Activated CD4-positive, alpha-beta T cell treated with anti-CD3 and anti-CD28 coated beads, Interleukin-2, amount 10 ng/mL, durations not matched to agents 24 days and 14 days (primary cell): Measurements from ENCODE around the gene KIF18B. TPM values are rescaled to one million over a fixed set of nuclear protein-coding genes. Genes with fewer than 3 reads are reported as not detected.

ENCODE experiments used
- DNase-seq: peaks from one replicate; pipeline ENCODE4 v3.0.0; 2022
- H3K27ac Mint-ChIP-seq: one replicate; pipeline ENCODE4 v1.8.0; 2022; ENCODE audit warnings: mild to moderate bottlenecking, mixed read lengths
- H3K27me3 Mint-ChIP-seq: one replicate; pipeline ENCODE4 v1.8.0; 2022; ENCODE audit warnings: mixed read lengths
- H3K36me3 Mint-ChIP-seq: one replicate; pipeline ENCODE4 v1.8.0; 2022; ENCODE audit warnings: low read depth, mild to moderate bottlenecking, mixed read lengths
- H3K4me1 Mint-ChIP-seq: one replicate; pipeline ENCODE4 v1.8.0; 2021; ENCODE audit warnings: mixed read lengths
- H3K4me3 Mint-ChIP-seq: one replicate; pipeline ENCODE4 v1.8.0; 2022; ENCODE audit warnings: mild to moderate bottlenecking, moderate library complexity, mixed read lengths
- H3K9me3 Mint-ChIP-seq: one replicate; pipeline ENCODE4 v1.8.0; 2021; ENCODE audit warnings: mixed read lengths
- intact Hi-C: fragments of 100-400 bp; cut with micrococcal nuclease; formaldehyde crosslinking; loops from one replicate; pipeline ENCODE4 v1.15.1; 2023
- total RNA-seq: library from RNA; stranded (reverse); gene quantifications from 2 replicates; pipeline ENCODE4 v1.2.3, GENCODE V29; 2022

The KIF18B gene
- total RNA-seq, 1 donor from 2014 or later: 42.1 TPM

GRCh38 chr17:44904001-44904984 is 43.3 kb downstream of the KIF18B start:
- Mint-ChIP-seq H3K27ac (no peak overlapping the region), H3K4me1 (peaks cover 6% of the 10 kb centered on the region), H3K4me3 (no peak overlapping the region), H3K36me3 (no peaks in the 10 kb centered on the region), H3K27me3 (peaks cover 17% of the 10 kb centered on the region), H3K9me3 (no peaks in the 10 kb centered on the region)
- DNase-seq: no peak
- intact Hi-C loops: no loop called here

DNA sequence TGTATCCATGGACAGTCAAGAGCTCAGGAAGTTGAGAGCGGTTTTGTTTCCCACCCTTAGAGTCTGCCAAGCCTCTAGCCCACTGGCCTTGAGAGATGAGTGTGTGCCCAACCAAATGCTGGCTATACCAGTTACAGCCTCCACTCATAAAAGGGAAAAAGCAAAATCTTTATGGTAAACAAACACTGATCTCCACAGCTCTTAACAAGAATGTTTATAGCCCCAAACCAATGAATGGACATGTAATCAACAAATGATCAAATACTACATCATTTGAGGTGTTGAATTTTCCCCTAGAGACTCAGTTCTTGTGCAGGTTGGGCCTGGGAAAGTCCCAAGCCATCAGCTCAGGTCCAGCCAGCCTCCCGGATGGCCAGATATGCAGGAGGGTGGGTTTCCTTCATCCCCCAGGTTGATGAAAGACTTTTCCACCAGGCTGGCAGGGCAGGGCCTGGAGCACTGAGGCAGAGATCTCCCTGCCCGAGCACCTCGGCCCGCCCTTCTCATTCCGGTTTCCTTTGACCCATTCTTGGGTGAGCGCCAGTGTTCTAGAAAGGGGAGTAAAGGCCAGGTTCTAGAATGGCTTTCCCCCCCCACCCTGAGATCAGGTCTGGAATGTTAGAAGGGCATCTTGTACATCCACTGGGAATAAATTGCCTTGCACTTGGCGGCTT is 44.4 kb downstream of the KIF18B start:
- no peak overlapping the region for H3K4me3 Mint-ChIP-seq
- peaks cover 15% of the 10 kb centered on the region for H3K27me3 Mint-ChIP-seq
- H3K4me1 Mint-ChIP-seq: peaks cover 12% of the 10 kb centered on the region
- DNase-seq: peak; percentile 53
- intact Hi-C loops: no loop called here
- peaks cover 4% of the 10 kb centered on the region for H3K36me3 Mint-ChIP-seq
- no peak overlapping the region for H3K27ac Mint-ChIP-seq
- no peaks in the 10 kb centered on the region for H3K9me3 Mint-ChIP-seq

GRCh38 chr17:44902135-44902760 is 45.3 kb downstream of the KIF18B start:
- intact Hi-C loops: no loop called here
- Mint-ChIP-seq H3K9me3 (no peaks in the 10 kb centered on the region), H3K4me3 (no peak overlapping the region), H3K4me1 (peaks cover 12% of the 10 kb centered on the region), H3K27ac (no peak overlapping the region), H3K36me3 (peaks cover 4% of the 10 kb centered on the region), H3K27me3 (peaks cover 15% of the 10 kb centered on the region)
- peak; percentile 54 for DNase-seq

GRCh38 chr17:44901411-44901921 is 46.1 kb downstream of the KIF18B start:
- Mint-ChIP-seq H3K9me3 (no peaks in the 10 kb centered on the region), H3K27ac (no peak overlapping the region), H3K27me3 (peaks cover 15% of the 10 kb centered on the region), H3K4me3 (no peak overlapping the region), H3K36me3 (peaks cover 4% of the 10 kb centered on the region), H3K4me1 (peaks cover 12% of the 10 kb centered on the region)
- intact Hi-C loops: no loop called here
- DNase-seq: peak; percentile 56

DNA sequence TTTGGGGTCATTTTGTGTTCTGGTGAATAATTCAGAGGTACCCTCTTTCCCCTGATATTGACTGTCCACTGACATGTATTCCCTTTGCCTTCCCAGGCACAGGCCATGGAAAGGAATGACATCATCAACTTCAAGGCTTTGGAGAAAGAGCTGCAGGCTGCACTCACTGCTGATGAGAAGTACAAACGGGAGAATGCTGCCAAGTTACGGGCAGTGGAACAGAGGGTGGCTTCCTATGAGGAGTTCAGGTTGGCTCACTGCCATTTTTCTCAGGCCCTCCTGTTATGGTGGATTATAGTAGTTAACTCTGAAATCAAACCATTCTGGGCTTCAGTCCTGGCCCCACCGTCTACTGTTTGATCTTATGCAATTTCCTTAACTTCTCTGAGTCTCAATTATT is 46.7 kb downstream of the KIF18B start:
- Mint-ChIP-seq H3K27me3 (peaks cover 15% of the 10 kb centered on the region), H3K27ac (no peak overlapping the region), H3K36me3 (peaks cover 8% of the 10 kb centered on the region), H3K4me1 (peaks cover 15% of the 10 kb centered on the region), H3K4me3 (no peak overlapping the region), H3K9me3 (no peaks in the 10 kb centered on the region)
- no peak for DNase-seq
- intact Hi-C loops: no loop called here

- intact Hi-C loops: loop anchor here (2.0 kb wide), 1 partner anchor 48 kb away; the partner anchor contains the start of gene KIF18B
- H3K9me3 Mint-ChIP-seq: no peaks in the 10 kb centered on the region
- H3K36me3 Mint-ChIP-seq: peaks cover 17% of the 10 kb centered on the region
- H3K4me3 Mint-ChIP-seq: peak within 1 kb of the TSS; percentile 88
- H3K4me1 Mint-ChIP-seq: peaks cover 18% of the 10 kb centered on the region
- H3K27me3 Mint-ChIP-seq: peaks cover 15% of the 10 kb centered on the region
- peak; percentile 97 for DNase-seq
- peak within 1 kb of the TSS; percentile 99 for H3K27ac Mint-ChIP-seq
Observed at GRCh38 chr17:44899074-44899782, 48.3 kb downstream of the KIF18B start, which contains the start of gene EFTUD2. EFTUD2 (minus strand) TSS chr17:44899445; CDS start chr17:44894521, 4,924 bp downstream.

GRCh38 chr17:44898768-44899073 is 48.9 kb downstream of the KIF18B start:
- Mint-ChIP-seq H3K4me1 (peaks cover 18% of the 10 kb centered on the region), H3K27me3 (peaks cover 15% of the 10 kb centered on the region), H3K36me3 (peaks cover 18% of the 10 kb centered on the region), H3K4me3 (peak overlapping the region; percentile 88), H3K9me3 (no peaks in the 10 kb centered on the region), H3K27ac (peak overlapping the region; percentile 99)
- no peak for DNase-seq
- intact Hi-C loops: loop anchor here (2.0 kb wide), 1 partner anchor 48 kb away; the partner anchor contains the start of gene KIF18B

- Mint-ChIP-seq H3K4me3 (no peak overlapping the region), H3K27ac (no peak overlapping the region), H3K36me3 (peaks cover 29% of the 10 kb centered on the region), H3K9me3 (no peaks in the 10 kb centered on the region), H3K4me1 (peaks cover 20% of the 10 kb centered on the region), H3K27me3 (no peaks in the 10 kb centered on the region)
- intact Hi-C loops: no loop called here
- no peak for DNase-seq
Observed at GRCh38 chr17:44894642-44895041, 52.9 kb downstream of the KIF18B start.

DNA sequence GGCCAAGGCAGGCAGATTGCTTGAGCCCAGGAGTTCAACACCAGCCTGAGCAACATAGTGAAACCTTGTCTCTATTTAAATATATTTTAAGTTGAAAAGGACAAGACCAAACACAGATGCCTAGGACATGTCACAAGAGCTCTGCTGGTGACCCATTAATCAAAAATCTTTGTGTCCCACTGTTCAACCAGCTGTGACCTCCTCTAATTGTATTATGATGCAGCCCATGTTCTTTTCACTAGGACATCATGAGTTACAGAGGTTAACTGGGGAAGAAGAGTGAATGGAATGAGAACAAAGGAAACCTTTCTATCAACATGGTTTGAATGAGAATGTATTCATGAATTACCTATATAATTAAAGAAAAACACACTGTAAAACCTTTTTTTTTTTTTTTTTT is 55.3 kb downstream of the KIF18B start:
- H3K27me3 Mint-ChIP-seq: no peaks in the 10 kb centered on the region
- no peak overlapping the region for H3K27ac Mint-ChIP-seq
- no peaks in the 10 kb centered on the region for H3K9me3 Mint-ChIP-seq
- peaks cover 24% of the 10 kb centered on the region for H3K36me3 Mint-ChIP-seq
- H3K4me1 Mint-ChIP-seq: peaks cover 11% of the 10 kb centered on the region
- DNase-seq: no peak
- H3K4me3 Mint-ChIP-seq: no peak overlapping the region
- intact Hi-C loops: no loop called here

- DNase-seq: no peak
- no peaks in the 10 kb centered on the region for H3K27me3 Mint-ChIP-seq
- no peak overlapping the region for H3K27ac Mint-ChIP-seq
- no peaks in the 10 kb centered on the region for H3K9me3 Mint-ChIP-seq
- peaks cover 29% of the 10 kb centered on the region for H3K36me3 Mint-ChIP-seq
- H3K4me3 Mint-ChIP-seq: no peak overlapping the region
- intact Hi-C loops: no loop called here
- H3K4me1 Mint-ChIP-seq: peaks cover 5% of the 10 kb centered on the region
Observed at GRCh38 chr17:44889003-44889402, 58.6 kb downstream of the KIF18B start.

DNA sequence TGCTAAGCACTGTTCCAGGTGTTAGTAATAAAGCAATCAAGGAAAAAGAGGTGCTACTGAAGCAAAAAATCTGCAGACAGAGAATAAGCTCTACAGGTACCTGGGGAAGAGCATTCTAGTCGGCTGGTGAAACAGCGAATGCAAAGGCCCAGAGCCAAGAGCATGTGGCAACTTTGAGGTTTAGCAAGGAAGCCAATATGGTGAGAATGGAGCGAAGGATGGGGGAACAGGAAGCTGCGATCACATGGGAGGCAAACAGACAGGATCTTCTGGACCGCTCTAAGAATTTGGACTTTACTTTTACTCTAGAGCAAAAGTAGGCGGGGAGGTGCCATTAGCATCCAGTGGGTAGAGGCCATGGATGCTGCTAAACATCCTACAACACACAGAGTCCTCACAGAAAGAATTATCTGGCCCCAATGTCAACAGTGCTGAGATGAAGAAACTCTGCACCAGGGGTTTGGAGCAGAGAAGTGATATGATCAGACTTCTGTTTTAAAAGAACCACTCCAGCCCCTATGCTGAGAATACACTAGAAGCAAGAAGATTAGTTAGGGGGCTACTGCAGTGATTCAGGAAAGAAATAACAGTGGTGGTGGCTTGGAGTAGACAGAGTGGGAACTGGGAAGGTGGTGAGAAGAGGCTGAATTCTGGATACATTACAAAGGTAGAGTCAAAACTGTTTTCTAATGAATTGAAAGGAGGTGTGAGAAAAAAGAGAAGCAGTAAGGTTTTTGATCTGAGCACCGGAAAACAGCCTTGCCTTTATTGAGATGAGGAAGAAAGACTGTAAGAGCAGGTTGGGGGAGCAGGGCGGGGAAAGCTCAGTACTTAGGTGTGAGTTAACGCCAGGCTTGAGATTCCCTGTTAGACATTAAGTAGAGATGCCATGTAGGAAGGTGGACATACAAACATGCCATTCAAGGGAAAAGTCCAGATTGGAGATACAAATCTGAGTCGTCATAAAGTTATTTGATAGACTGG is 59.3 kb downstream of the KIF18B start:
- Mint-ChIP-seq H3K36me3 (peaks cover 31% of the 10 kb centered on the region), H3K4me3 (no peak overlapping the region), H3K27ac (no peak overlapping the region), H3K9me3 (no peaks in the 10 kb centered on the region), H3K4me1 (peaks cover 3% of the 10 kb centered on the region), H3K27me3 (no peaks in the 10 kb centered on the region)
- DNase-seq: no peak
- intact Hi-C loops: no loop called here

DNA sequence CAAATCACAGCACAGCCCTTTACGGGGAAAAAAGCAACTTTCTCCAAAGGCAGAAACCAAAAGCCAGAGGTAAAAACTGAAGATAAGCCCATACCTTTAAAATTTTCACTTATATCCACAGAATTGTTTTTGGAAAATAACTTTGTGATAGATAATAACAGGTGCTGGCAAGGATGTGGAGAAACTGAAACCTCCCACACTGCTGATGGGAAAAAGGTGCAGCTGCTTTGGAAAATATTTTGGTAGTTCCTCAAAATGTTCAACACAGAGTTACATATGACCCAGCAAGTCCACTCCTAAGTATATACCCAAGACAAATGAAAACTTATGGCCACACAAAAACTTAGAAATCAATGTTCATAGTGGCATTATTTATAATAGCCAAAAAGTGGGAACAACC is 60.6 kb downstream of the KIF18B start:
- H3K27ac Mint-ChIP-seq: no peak overlapping the region
- H3K4me3 Mint-ChIP-seq: no peak overlapping the region
- no peaks in the 10 kb centered on the region for H3K9me3 Mint-ChIP-seq
- H3K27me3 Mint-ChIP-seq: no peaks in the 10 kb centered on the region
- no peak for DNase-seq
- intact Hi-C loops: no loop called here
- H3K36me3 Mint-ChIP-seq: peaks cover 39% of the 10 kb centered on the region
- H3K4me1 Mint-ChIP-seq: peaks cover 2% of the 10 kb centered on the region
